HepG2 (cell line): ENCODE measurements around the gene SGPL1. TPM values are rescaled to one million over a fixed set of nuclear protein-coding genes. Genes with fewer than 3 reads are reported as not detected.
A peak's percentile ranks its signal among the peaks of the same experiment; 100 is the strongest.

Experiments used
- ATAC-seq: fragments of 200-7000 bp; cut with Tn5 transposase; 3 replicates; pipeline ENCODE4 v1.9.1; 2020; ENCODE audit warnings: mild to moderate bottlenecking, moderate library complexity
- BruUV-seq: library from RNA; stranded (reverse); fragments of 400-500 nt; replicated peaks from 2 replicates; lab custom pipeline; 2021; lab: Mats Ljungman, UMichigan
- CTCF ChIA-PET: fragments of 300-600 bp; formaldehyde crosslinking; extraction: SDS; loops from one replicate; lab custom pipeline; 2021; ENCODE audit warnings: low total read pairs, inconsistent platforms, low intra/inter-chr PET ratio; lab: Yijun Ruan, JAX
- POLR2A ChIA-PET: fragments of 350-600 bp; sonication (Branson Sonifier 250); formaldehyde crosslinking; loops from one replicate; lab custom pipeline; 2020; ENCODE audit warnings: antibody characterized with exemption, inconsistent platforms; lab: Yijun Ruan, JAX
- DNase-seq: peaks from one replicate; pipeline ENCODE4 v3.0.0-alpha.2; 2015; ENCODE audit warnings: low spot score
- FAIRE-seq: peaks from 3 replicates; lab custom pipeline; 2011; peaks lifted over from hg19 to GRCh38; lab: Jason Lieb, UNC
- H2AFZ ChIP-seq: one replicate; pipeline ENCODE4 v1.6.1; 2011; ENCODE audit warnings: low read length, inconsistent platforms
- H3K27ac ChIP-seq: fragments of 300-600 bp; 3 replicates; pipeline ENCODE4 v1.8.0; 2011; ENCODE audit warnings: mixed run types, mild to moderate bottlenecking, mixed read lengths, low read length, inconsistent platforms; ENCODE audit not compliant: insufficient read depth; ENCODE audit errors: extremely low read length
- H3K27me3 ChIP-seq, 2 experiments: fragments of 200-600 bp in 1 of 2; 2 replicates in 1 of 2; 3 replicates in 1 of 2; pipeline versions ENCODE4 v1.6.0 to v1.8.0; 2011; ENCODE audit warnings: low read length in 2 of 2, mild to moderate bottlenecking in 2 of 2, moderate library complexity in 2 of 2, inconsistent platforms in 1 of 2; ENCODE audit not compliant: insufficient read depth in 2 of 2, control insufficient read depth in 1 of 2
- H3K36me3 ChIP-seq, 2 experiments: fragments of 200-600 bp in 1 of 2; replicated peaks in 1 of 2; 2 replicates in 1 of 2; 3 replicates in 1 of 2; pipeline versions ENCODE4 v1.5.1 to v1.8.0; 2011; ENCODE audit warnings: low read length in 2 of 2, inconsistent platforms in 1 of 2; ENCODE audit not compliant: insufficient read depth in 2 of 2, control insufficient read depth in 1 of 2
- H3K4me1 ChIP-seq: 2 replicates; pipeline ENCODE4 v1.5.1; 2012; ENCODE audit warnings: low read length, inconsistent platforms; ENCODE audit not compliant: insufficient read depth
- H3K4me2 ChIP-seq: 2 replicates; pipeline ENCODE4 v1.6.0; 2011; ENCODE audit warnings: low read depth, low read length, inconsistent platforms
- H3K4me3 ChIP-seq, 3 experiments: fragments of 200-600 bp in 1 of 3; sonication (generic), shearing (Covaris generic) in 1 of 3; replicated peaks in 1 of 3; 2 replicates each; pipeline ENCODE4 v1.5.1; 2011 to 2016; ENCODE audit warnings: low read length in 3 of 3, inconsistent platforms in 2 of 3, low read depth in 2 of 3, mild to moderate bottlenecking in 2 of 3, control low read depth in 1 of 3, mixed read lengths in 1 of 3; ENCODE audit not compliant: insufficient read depth in 1 of 3
- H3K79me2 ChIP-seq: one replicate; pipeline ENCODE4 v1.6.1; 2011; ENCODE audit warnings: low read length, inconsistent platforms; ENCODE audit not compliant: insufficient read depth
- H3K9ac ChIP-seq: 2 replicates; pipeline ENCODE4 v1.6.0; 2011; ENCODE audit warnings: mild to moderate bottlenecking, low read depth, low read length, inconsistent platforms; ENCODE audit not compliant: insufficient read depth
- H3K9me3 ChIP-seq: 2 replicates; pipeline ENCODE4 v1.5.1; 2012; ENCODE audit warnings: mild to moderate bottlenecking, low read length
- H4K20me1 ChIP-seq: 2 replicates; pipeline ENCODE4 v1.6.0; 2011; ENCODE audit warnings: inconsistent platforms, mild to moderate bottlenecking, low read length, moderate library complexity; ENCODE audit not compliant: insufficient read depth
- ARID3A ChIP-seq: IDR thresholded peaks from 2 replicates; pipeline ENCODE4 v1.6.1; 2012; ENCODE audit warnings: low read depth, low read length, improper control_type of control experiment
- ASH2L ChIP-seq: fragments of 300-600, 200-600 bp; sonication (generic); IDR thresholded peaks from 2 replicates; pipeline ENCODE4 v1.7.0; 2017; ENCODE audit warnings: low read depth, mild to moderate bottlenecking, moderate library complexity, mixed read lengths, low read length; ENCODE audit not compliant: insufficient read length
- CEBPG ChIP-seq: IDR thresholded peaks from 2 replicates; pipeline ENCODE4 v1.6.1; 2016
- CREM ChIP-seq, 2 experiments: sonication (generic) in 1 of 2; formaldehyde crosslinking in 1 of 2; IDR thresholded peaks; 2 replicates each; pipeline versions ENCODE4 v1.4.0 to v1.6.1; 2016 to 2020; ENCODE audit warnings: antibody characterized with exemption in 1 of 2, mild to moderate bottlenecking in 1 of 2, missing genetic modification reagents in 1 of 2
- EP300 ChIP-seq, 3 experiments: sonication (generic) in 1 of 3; formaldehyde crosslinking in 1 of 3; IDR thresholded peaks; 2 replicates each; pipeline versions ENCODE4 v1.5.1 to v1.6.1; 2011 to 2020; ENCODE audit warnings: low read depth in 2 of 3, low read length in 2 of 3, borderline replicate concordance in 1 of 3, improper control_type of control experiment in 1 of 3, mild to moderate bottlenecking in 1 of 3, missing genetic modification reagents in 1 of 3, moderate library complexity in 1 of 3
- GFI1 ChIP-seq: sonication (generic); formaldehyde crosslinking; IDR thresholded peaks from 2 replicates; pipeline ENCODE4 v1.5.0; 2020; ENCODE audit warnings: missing genetic modification reagents, mild to moderate bottlenecking, borderline replicate concordance
- HMG20A ChIP-seq: IDR thresholded peaks from 2 replicates; pipeline ENCODE4 v1.6.1; 2016; ENCODE audit warnings: borderline replicate concordance
- ISL2 ChIP-seq: sonication (generic); formaldehyde crosslinking; IDR thresholded peaks from 2 replicates; pipeline ENCODE4 v1.5.0; 2020; ENCODE audit warnings: missing genetic modification reagents
- NCOA2 ChIP-seq: sonication (generic); formaldehyde crosslinking; IDR thresholded peaks from 2 replicates; pipeline ENCODE4 v1.8.0; 2022; ENCODE audit warnings: inconsistent platforms
- PPARG ChIP-seq: conservative IDR thresholded peaks from 2 replicates; pipeline ENCODE4 v1.6.1; 2016; ENCODE audit warnings: missing biosample characterization, missing genetic modification reagents
- SMARCC2 ChIP-seq: fragments of 450-650 bp; IDR thresholded peaks from 2 replicates; pipeline ENCODE4 v1.6.1; 2017; ENCODE audit warnings: antibody characterized with exemption, mild to moderate bottlenecking
- SOX13 ChIP-seq, 3 experiments: fragments of 450-650 bp in 1 of 3; sonication (generic) in 1 of 3; formaldehyde crosslinking in 1 of 3; IDR thresholded peaks in 2 of 3; conservative IDR thresholded peaks in 1 of 3; 2 replicates each; pipeline versions ENCODE4 v1.5.0 to v1.6.1; 2016 to 2020; ENCODE audit warnings: antibody characterized with exemption in 1 of 3, mild to moderate bottlenecking in 1 of 3, missing compliant biosample characterization in 1 of 3, missing genetic modification reagents in 1 of 3, moderate library complexity in 1 of 3
- SRF ChIP-seq: IDR thresholded peaks from 2 replicates; pipeline ENCODE4 v1.6.1; 2011; ENCODE audit warnings: mild to moderate bottlenecking, low read depth, low read length, moderate library complexity
- TCF7 ChIP-seq: sonication (generic); IDR thresholded peaks from 2 replicates; pipeline ENCODE4 v1.6.1; 2016; ENCODE audit warnings: antibody characterized with exemption, low read depth
- TCF7L2 ChIP-seq: IDR thresholded peaks from 2 replicates; pipeline ENCODE4 v1.6.1; 2011; ENCODE audit warnings: mild to moderate bottlenecking, low read depth, low read length, moderate library complexity
- ZFP36L2 ChIP-seq: sonication (generic); formaldehyde crosslinking; IDR thresholded peaks from 2 replicates; pipeline ENCODE4 v1.4.0; 2020; ENCODE audit warnings: missing genetic modification reagents
- ZFP41 ChIP-seq: sonication (generic); formaldehyde crosslinking; IDR thresholded peaks from 2 replicates; pipeline ENCODE4 v1.4.0; 2020; ENCODE audit warnings: mild to moderate bottlenecking, missing genetic modification reagents, borderline replicate concordance
- ZNF670 ChIP-seq: sonication (generic); formaldehyde crosslinking; IDR thresholded peaks from 2 replicates; pipeline ENCODE4 v1.8.0; 2022; ENCODE audit warnings: mild to moderate bottlenecking, missing genetic modification reagents, borderline replicate concordance
- WGBS: methylation state at CpG from one replicate; pipeline ENCODE4 v1.1.6; 2017; ENCODE audit warnings: low lambda C conversion rate; 5-methylcytosine and 5-hydroxymethylcytosine counted together
- in situ Hi-C: cut with HindIII; loops from 2 replicates; pipeline ENCODE4 v1.10.0; 2017; ENCODE audit warnings: low pct_unique_long_range_greater_than_20kb; ENCODE audit not compliant: extremely low pct_ligation_motif_present
- intact Hi-C: fragments of 100-400 bp; cut with micrococcal nuclease; formaldehyde crosslinking; loops from one replicate; pipeline ENCODE4 v1.10.0; 2022; ENCODE audit not compliant: unreplicated experiment
- polyA plus RNA-seq, 8 experiments: library from polyadenylated mRNA; depleted of rRNA in 3 of 8; stranded (reverse) in 7 of 8; unstranded in 1 of 8; fragments of >200 nt; fragmentation: Illumina TruSeq in 4 of 8; extraction: Trizol in 4 of 8; gene quantifications; 2 replicates each; pipeline versions ENCODE4 v1.2.1 to v1.2.3, GENCODE V29; 2011 to 2016; ENCODE audit warnings: low read depth in 4 of 8, missing spikeins in 1 of 8, mixed read lengths in 1 of 8; ENCODE audit not compliant: insufficient read depth in 1 of 8
- total RNA-seq, 5 experiments: library from RNA; depleted of rRNA; stranded (reverse); fragments of >200 nt; fragmentation: Illumina TruSeq; extraction: Trizol; gene quantifications; 2 replicates each; pipeline ENCODE4 v1.2.3, GENCODE V29; 2016; ENCODE audit warnings: low read depth in 1 of 5
- TF ChIP-seq, protein P1 (sequence below): IDR thresholded peaks from 2 replicates; pipeline ENCODE4 v1.4.0; 2020; ENCODE audit warnings: mild to moderate bottlenecking, missing genetic modification reagents

SGPL1 gene
- total and polyA plus RNA-seq, 2 of the 13 experiments (the other 11 are each of a cell fraction or from before 2014, with no cell fraction given): 17.6 to 25.0 TPM

GRCh38 chr10:70849582-70850016, 33.9 kb downstream of the SGPL1 start:
- ATAC-seq: peak; percentile 26
- no TSS peak for BruUV-seq
- no peaks in the 10 kb centered on the region for H3K27me3 ChIP-seq
- H3K4me1 ChIP-seq: peaks cover 85% of the 10 kb centered on the region
- FAIRE-seq: no peak
- no peaks in the 10 kb centered on the region for H4K20me1 ChIP-seq
- 13% methylated on average over 2 of the region's 2 CpGs for WGBS
- H3K36me3 ChIP-seq: peaks cover 5 to 26% of the 10 kb centered on the region in 2 experiments; a peak in 3 of 5 replicates
- H3K4me2 ChIP-seq: 0 out of 2 replicates have a peak overlapping the region, but pooled peaks have one; percentile 14
- H3K27ac ChIP-seq: peak overlapping the region; percentile 62
- in situ Hi-C loops (no loop called here), intact Hi-C loops (no loop called here)
- no peaks in the 10 kb centered on the region for H3K9me3 ChIP-seq
- ChIA-PET POLR2A (no interaction called here), CTCF (no interaction called here)
- H2AFZ ChIP-seq: no peak overlapping the region
- H3K79me2 ChIP-seq: no peaks in the 10 kb centered on the region
- 0 out of 2 replicates have a peak overlapping the region, but pooled peaks have one; percentile 23 for H3K9ac ChIP-seq
- DNase-seq: peak; percentile 90
- H3K4me3 ChIP-seq: no peak overlapping the region
- TF ChIP-seq, protein P1, sequence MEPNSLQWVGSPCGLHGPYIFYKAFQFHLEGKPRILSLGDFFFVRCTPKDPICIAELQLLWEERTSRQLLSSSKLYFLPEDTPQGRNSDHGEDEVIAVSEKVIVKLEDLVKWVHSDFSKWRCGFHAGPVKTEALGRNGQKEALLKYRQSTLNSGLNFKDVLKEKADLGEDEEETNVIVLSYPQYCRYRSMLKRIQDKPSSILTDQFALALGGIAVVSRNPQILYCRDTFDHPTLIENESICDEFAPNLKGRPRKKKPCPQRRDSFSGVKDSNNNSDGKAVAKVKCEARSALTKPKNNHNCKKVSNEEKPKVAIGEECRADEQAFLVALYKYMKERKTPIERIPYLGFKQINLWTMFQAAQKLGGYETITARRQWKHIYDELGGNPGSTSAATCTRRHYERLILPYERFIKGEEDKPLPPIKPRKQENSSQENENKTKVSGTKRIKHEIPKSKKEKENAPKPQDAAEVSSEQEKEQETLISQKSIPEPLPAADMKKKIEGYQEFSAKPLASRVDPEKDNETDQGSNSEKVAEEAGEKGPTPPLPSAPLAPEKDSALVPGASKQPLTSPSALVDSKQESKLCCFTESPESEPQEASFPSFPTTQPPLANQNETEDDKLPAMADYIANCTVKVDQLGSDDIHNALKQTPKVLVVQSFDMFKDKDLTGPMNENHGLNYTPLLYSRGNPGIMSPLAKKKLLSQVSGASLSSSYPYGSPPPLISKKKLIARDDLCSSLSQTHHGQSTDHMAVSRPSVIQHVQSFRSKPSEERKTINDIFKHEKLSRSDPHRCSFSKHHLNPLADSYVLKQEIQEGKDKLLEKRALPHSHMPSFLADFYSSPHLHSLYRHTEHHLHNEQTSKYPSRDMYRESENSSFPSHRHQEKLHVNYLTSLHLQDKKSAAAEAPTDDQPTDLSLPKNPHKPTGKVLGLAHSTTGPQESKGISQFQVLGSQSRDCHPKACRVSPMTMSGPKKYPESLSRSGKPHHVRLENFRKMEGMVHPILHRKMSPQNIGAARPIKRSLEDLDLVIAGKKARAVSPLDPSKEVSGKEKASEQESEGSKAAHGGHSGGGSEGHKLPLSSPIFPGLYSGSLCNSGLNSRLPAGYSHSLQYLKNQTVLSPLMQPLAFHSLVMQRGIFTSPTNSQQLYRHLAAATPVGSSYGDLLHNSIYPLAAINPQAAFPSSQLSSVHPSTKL (CRISPR knock-in tag): peak; percentile 38; the same call in 1 of the 2 replicates
- TF ChIP-seq SRF (peak; percentile 18; the same call in 1 of the 2 replicates), SMARCC2 (no peak), SOX13 (IDR thresholded peaks at IDR 0.05) (no peak), SOX13 (CRISPR knock-in tag; conservative IDR thresholded peaks at IDR 0.05 in 1 of 2, IDR thresholded peaks at IDR 0.05 in 1 of 2) (peak in 1 of 2 experiments; percentile 69; a peak in 2 of 4 replicates), NCOA2 (CRISPR knock-in tag) (peak; percentile 75; the same call in 1 of the 2 replicates), ARID3A (peak; percentile 57; the same call in 1 of the 2 replicates), ZFP36L2 (no peak), GFI1 (CRISPR knock-in tag) (peak; percentile 56; the same call in 1 of the 2 replicates), CREM (IDR thresholded peaks at IDR 0.05) (peak; percentile 43; the same call in 1 of the 2 replicates), CREM (CRISPR knock-in tag; IDR thresholded peaks at IDR 0.05) (no peak), TCF7L2 (peak; percentile 45; the same call in 1 of the 2 replicates), CEBPG (CRISPR knock-in tag) (0 out of 2 replicates have a peak, but pooled peaks have one; percentile 5), HMG20A (CRISPR knock-in tag) (peak; percentile 63; the same call in 1 of the 2 replicates), PPARG (CRISPR knock-in tag) (peak; percentile 51), ZNF670 (CRISPR knock-in tag) (no peak), EP300 (IDR thresholded peaks at IDR 0.05; ENCODE audit: low read depth in 2 of 2, low read length in 2 of 2) (peak in 1 of 2 experiments; percentile 62; a peak in 1 of 4 replicates), EP300 (CRISPR knock-in tag; IDR thresholded peaks at IDR 0.05; ENCODE audit: borderline replicate concordance) (no peak), TCF7 (peak; percentile 71), ASH2L (peak; percentile 38), ZFP41 (CRISPR knock-in tag) (no peak), ISL2 (CRISPR knock-in tag) (peak; percentile 75)
